Heart right ventricle (tissue), 16 donors: Measurements from ENCODE around the gene BRMS1L. TPM values are rescaled to one million over a fixed set of nuclear protein-coding genes. Genes with fewer than 3 reads are reported as not detected.

Experiments
- ATAC-seq, 8 donors: fragments of 200-7000 bp; cut with Tn5 transposase; one replicate each; pipeline ENCODE4 v1.9.1; 2020; ENCODE audit warnings: mild to moderate bottlenecking in 8 of 8, moderate library complexity in 8 of 8, moderate number of reproducible peaks in 1 of 8
- DNase-seq, 2 donors: peaks; one replicate each; pipeline ENCODE4 v3.0.0-alpha.2; 2020
- H3K27ac ChIP-seq, 10 donors: fragments of 200-600 bp; sonication (generic) in 2 of 10; one replicate each; pipeline versions ENCODE4 v1.5.0 to v1.8.0; 2020 to 2022; ENCODE audit warnings: mild to moderate bottlenecking in 3 of 10
- H3K27me3 ChIP-seq, 7 donors: fragments of 200-600 bp; one replicate each; pipeline ENCODE4 v1.8.0; 2021 to 2022; ENCODE audit warnings: mild to moderate bottlenecking in 2 of 7
- H3K36me3 ChIP-seq, 9 donors: fragments of 200-600 bp; sonication (generic) in 1 of 9; one replicate each; pipeline versions ENCODE4 v1.5.0 to v1.8.0; 2020 to 2022; ENCODE audit warnings: mild to moderate bottlenecking in 2 of 9
- H3K4me1 ChIP-seq, 9 donors: fragments of 200-600 bp; sonication (generic) in 1 of 9; one replicate each; pipeline versions ENCODE4 v1.5.0 to v1.8.0; 2020 to 2022; ENCODE audit warnings: mild to moderate bottlenecking in 4 of 9
- H3K4me3 ChIP-seq, 10 donors: fragments of 200-600 bp; sonication (generic) in 2 of 10; one replicate each; pipeline versions ENCODE4 v1.5.0 to v1.8.0; 2020 to 2022; ENCODE audit warnings: mild to moderate bottlenecking in 7 of 10, moderate library complexity in 2 of 10
- H3K9me3 ChIP-seq, 11 donors: fragments of 200-600 bp in 10 of 11; sonication (generic) in 2 of 11; one replicate each; pipeline versions ENCODE4 v1.5.0 to v1.8.0; 2013 to 2022; ENCODE audit warnings: mild to moderate bottlenecking in 2 of 11, control low read depth in 1 of 11, moderate library complexity in 1 of 11
- WGBS, 2 donors: extraction: QIAGEN DNeasy Blood & Tissue Kit; methylation state at CpG; one replicate each; pipeline ENCODE4 v1.1.7; 2013; ENCODE audit warnings: inconsistent platforms in 1 of 2; 5-methylcytosine and 5-hydroxymethylcytosine counted together
- intact Hi-C, 10 donors: fragments of 100-400 bp; cut with DNase I; formaldehyde crosslinking; loops; one replicate each; pipeline versions ENCODE4 v1.11.1 to v1.14.2; 2022
- polyA plus RNA-seq, 2 donors: library from polyadenylated mRNA; stranded (reverse); fragments of 200-250 nt; gene quantifications; one replicate each; pipeline ENCODE4 v1.2.3, GENCODE V29; 2013
- total RNA-seq, 10 donors: library from RNA; stranded (reverse); fragmentation: NEBNext Ultra II Directional in 3 of 10; extraction: Animal tissue kit (Norgen Biotek cat#: 25700) in 3 of 10; gene quantifications; one replicate each; pipeline versions ENCODE4 v1.2.1 to v1.2.4, GENCODE V29; 2021 to 2023
- TF ChIP-seq, protein P1 (sequence below), 9 donors: fragments of 200-600 bp; sonication (generic) in 2 of 9; IDR thresholded peaks; one replicate each; pipeline versions ENCODE4 v1.5.0 to v1.8.0; 2021 to 2022; ENCODE audit warnings: antibody characterized with exemption in 9 of 9, mild to moderate bottlenecking in 5 of 9, moderate library complexity in 1 of 9
- donor health status: Arrhythmogenic right ventricular cardiomyopathy.
- donor health status: ischemic (EF 13 %, LVEDD 7.1; RV severe dilation, severe dysfunction).
- donor health status: healthy with polysubstance abuse.
- donor health status: DM: no; HTN: yes; CAD: no.
- donor health status: DM: no; HTN: no; CAD: no.
- donor health status: ischemic (EF 25% LVEDD 6.9; RV normal size, moderate dysfunction).
- donor health status: ischemic (EF 25% LVEDD 5.7; RV mildly dilated, moderate dysfunction).
- donor health status: healthy.
- donor health status: DM: yes; HTN: yes; CAD: no.
- donor health status: Ischemic cardiomyopathy.
- donor health status: ischemic (EF 35%, LVEDD 5.7; RV mildly dilated, moderate dysfunction).
- donor health status: nonischemic (EF 11% LVEDD 7.7; RV severe dilation, severe dysfunction).
- donor health status: DM: yes; HTN: yes; CAD: no.
- donor health status: PGD.
- donor health status: ischemic (EF 29% LVEDD 5.4; RV normal size, mild dysfunction).
- donor health status: nonischemic (EF 23%, LVEDD 6.1; RV moderate dilation, normal function).

BRMS1L gene
- total and polyA plus RNA-seq, 12 donors, result 2.9 to 14.0 (median 11.3) TPM

DNA sequence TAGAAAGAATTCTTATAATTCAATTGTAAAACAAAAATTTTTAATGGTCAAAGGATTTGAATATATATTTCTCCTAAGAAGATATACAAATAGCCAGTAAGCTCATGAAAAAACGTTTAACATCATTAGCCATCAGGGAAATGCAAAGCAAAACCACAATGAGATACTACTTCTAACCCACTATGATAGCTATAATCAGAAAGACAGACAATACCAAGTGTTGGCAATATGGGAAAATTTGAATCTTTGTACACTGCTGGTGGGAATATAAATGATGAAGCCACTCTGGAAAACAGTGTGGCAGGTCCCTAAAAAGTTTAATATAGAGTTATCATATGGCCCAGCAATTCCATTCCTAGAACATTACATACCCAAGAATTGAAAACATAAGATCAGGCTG, 42.4 kb upstream of the BRMS1L start:
- TF ChIP-seq, protein P1, sequence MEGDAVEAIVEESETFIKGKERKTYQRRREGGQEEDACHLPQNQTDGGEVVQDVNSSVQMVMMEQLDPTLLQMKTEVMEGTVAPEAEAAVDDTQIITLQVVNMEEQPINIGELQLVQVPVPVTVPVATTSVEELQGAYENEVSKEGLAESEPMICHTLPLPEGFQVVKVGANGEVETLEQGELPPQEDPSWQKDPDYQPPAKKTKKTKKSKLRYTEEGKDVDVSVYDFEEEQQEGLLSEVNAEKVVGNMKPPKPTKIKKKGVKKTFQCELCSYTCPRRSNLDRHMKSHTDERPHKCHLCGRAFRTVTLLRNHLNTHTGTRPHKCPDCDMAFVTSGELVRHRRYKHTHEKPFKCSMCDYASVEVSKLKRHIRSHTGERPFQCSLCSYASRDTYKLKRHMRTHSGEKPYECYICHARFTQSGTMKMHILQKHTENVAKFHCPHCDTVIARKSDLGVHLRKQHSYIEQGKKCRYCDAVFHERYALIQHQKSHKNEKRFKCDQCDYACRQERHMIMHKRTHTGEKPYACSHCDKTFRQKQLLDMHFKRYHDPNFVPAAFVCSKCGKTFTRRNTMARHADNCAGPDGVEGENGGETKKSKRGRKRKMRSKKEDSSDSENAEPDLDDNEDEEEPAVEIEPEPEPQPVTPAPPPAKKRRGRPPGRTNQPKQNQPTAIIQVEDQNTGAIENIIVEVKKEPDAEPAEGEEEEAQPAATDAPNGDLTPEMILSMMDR (IDR thresholded peaks at IDR 0.05), result no peak

DNA sequence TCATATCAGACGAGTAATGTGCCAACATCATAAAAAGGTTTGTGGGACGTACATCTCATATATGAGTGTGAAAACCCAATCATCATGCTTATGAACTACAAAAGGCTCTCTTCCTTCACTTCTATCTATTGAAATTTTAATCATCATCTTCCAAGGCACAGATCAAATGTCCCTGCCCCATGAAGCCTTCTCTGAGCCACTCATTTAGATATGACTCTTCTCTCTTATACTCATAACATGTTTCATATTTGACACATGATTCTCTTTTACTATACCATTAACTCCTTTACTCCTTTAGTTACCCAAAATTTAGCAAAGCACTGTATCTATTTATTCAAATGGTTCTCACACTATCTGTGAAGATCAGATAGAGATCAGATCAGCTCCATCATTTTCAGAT, 39.3 kb upstream of the BRMS1L start:
- peaks cover 0 to 28% (median 4%) of the 10 kb centered on the region in 9 donors for H3K4me1 ChIP-seq
- TF ChIP-seq, protein P1 (IDR thresholded peaks at IDR 0.05), result no peak
- H3K4me3 ChIP-seq, result no peak overlapping the region
- no peaks in the 10 kb centered on the region for H3K36me3 ChIP-seq
- intact Hi-C loops, result no loop called here
- H3K27me3 ChIP-seq, result no peaks in the 10 kb centered on the region
- DNase-seq (no peak), ATAC-seq (no peak)
- 91% methylated on average over 2 of the region's 2 CpGs for WGBS, 2 donors
- no peak overlapping the region for H3K27ac ChIP-seq
- H3K9me3 ChIP-seq, result peaks cover 0 to 9% (median 0%) of the 10 kb centered on the region in 11 donors

More for the DNA sequence above, 42.4 kb upstream of the BRMS1L start:
- DNase-seq, result no peak
- Histone ChIP-seq H3K27me3 (no peaks in the 10 kb centered on the region), H3K27ac (no peak overlapping the region), H3K9me3 (peaks cover 0 to 33% (median 17%) of the 10 kb centered on the region in 11 donors), H3K4me1 (peaks cover 0 to 28% (median 4%) of the 10 kb centered on the region in 9 donors), H3K36me3 (no peaks in the 10 kb centered on the region), H3K4me3 (no peak overlapping the region)
- ATAC-seq, result no peak
- 43 to 62% methylated on average over 1 of the region's 1 CpG for WGBS, 2 donors
- intact Hi-C loops, result no loop called here

- 94 to 95% methylated on average over 4 of the region's 4 CpGs for WGBS, 2 donors
- no peaks in the 10 kb centered on the region for H3K9me3 ChIP-seq
- no peak overlapping the region for H3K27ac ChIP-seq
- no peak for DNase-seq
- intact Hi-C loops, result no loop called here
- ATAC-seq, result no peak
- H3K36me3 ChIP-seq, result no peaks in the 10 kb centered on the region
- no peak overlapping the region for H3K4me3 ChIP-seq
- peaks cover 0 to 28% (median 4%) of the 10 kb centered on the region in 9 donors for H3K4me1 ChIP-seq
- no peaks in the 10 kb centered on the region for H3K27me3 ChIP-seq
- TF ChIP-seq, protein P1 (IDR thresholded peaks at IDR 0.05), result no peak
Measured at GRCh38 chr14:35789651-35790050, 36.5 kb upstream of the BRMS1L start.

DNA sequence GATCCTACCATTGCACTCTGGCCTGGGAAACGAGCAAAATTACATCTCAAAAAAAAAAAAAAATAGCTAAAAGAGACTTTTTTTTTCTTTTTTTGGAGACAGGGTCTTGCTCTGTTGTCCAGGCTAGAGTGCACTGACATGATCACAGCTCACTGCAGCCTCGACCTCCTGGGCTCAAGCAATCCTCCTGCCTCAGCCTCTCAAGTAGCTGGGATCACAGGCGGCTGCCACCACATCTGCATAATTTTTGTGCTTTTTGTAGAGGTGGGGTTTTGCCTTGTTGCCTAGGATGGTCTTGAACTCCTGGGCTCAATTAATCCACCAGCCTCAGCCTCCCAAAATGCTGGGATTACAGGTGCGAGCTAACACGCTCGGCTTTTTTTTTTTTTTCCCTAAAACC, 28.3 kb upstream of the BRMS1L start:
- no peak overlapping the region for H3K27ac ChIP-seq
- no peak overlapping the region for H3K4me3 ChIP-seq
- no peaks in the 10 kb centered on the region for H3K27me3 ChIP-seq
- ATAC-seq, result no peak
- DNase-seq, result no peak
- peaks cover 0 to 22% (median under 1%) of the 10 kb centered on the region in 9 donors for H3K4me1 ChIP-seq
- intact Hi-C loops, result no loop called here
- TF ChIP-seq, protein P1 (IDR thresholded peaks at IDR 0.05), result no peak
- no peaks in the 10 kb centered on the region for H3K9me3 ChIP-seq
- H3K36me3 ChIP-seq, result no peaks in the 10 kb centered on the region
- WGBS, 2 donors, result 96 to 99% methylated on average over 6 of the region's 6 CpGs
